NCI-H1048 (cell line): Measurements from ENCODE around the gene P4HTM.

Source experiments
- DNase-seq: peaks from one replicate; lab custom pipeline; 2025; lab: John Stamatoyannopoulos, UW

Gene P4HTM

GRCh38 chr3:49025005-49025792, 35.2 kb downstream of the P4HTM start:
- no peak for DNase-seq

GRCh38 chr3:49025793-49026520, 35.9 kb downstream of the P4HTM start:
- DNase-seq, result no peak

- DNase-seq, result no peak
Measured at GRCh38 chr3:49026536-49026935, 36.5 kb downstream of the P4HTM start.

- no peak for DNase-seq
Measured at GRCh38 chr3:49027634-49028033, 37.6 kb downstream of the P4HTM start.

- DNase-seq, result no peak
Measured at GRCh38 chr3:49028298-49028672, 38.2 kb downstream of the P4HTM start.

- DNase-seq, result peak; percentile 66
Measured at GRCh38 chr3:49028673-49029562, 38.9 kb downstream of the P4HTM start, which contains the start of gene IMPDH2. TSS of gene IMPDH2 (minus strand) at chr3:49029398. CDS start at chr3:49029350, 48 bp downstream.

- DNase-seq, result no peak
Measured at GRCh38 chr3:49029563-49029884, 39.5 kb downstream of the P4HTM start.

GRCh38 chr3:49030321-49030720, 40.3 kb downstream of the P4HTM start:
- no peak for DNase-seq

GRCh38 chr3:49032646-49033304, 42.7 kb downstream of the P4HTM start:
- DNase-seq, result no peak

GRCh38 chr3:49034650-49035049, 44.6 kb downstream of the P4HTM start:
- no peak for DNase-seq

- DNase-seq, result no peak
Measured at GRCh38 chr3:49035281-49035680, 45.2 kb downstream of the P4HTM start.

- DNase-seq, result no peak
Measured at GRCh38 chr3:49053543-49053942, 63.5 kb downstream of the P4HTM start.

- no peak for DNase-seq
Measured at GRCh38 chr3:49054344-49054862, 64.4 kb downstream of the P4HTM start.
